GM12874 (cell line): ENCODE measurements around the gene OR4E2.

Source experiments
- CTCF ChIP-seq: IDR thresholded peaks from 2 replicates; pipeline ENCODE4 v1.5.1; 2011; ENCODE audit warnings: low read depth, mild to moderate bottlenecking, control low read depth, low read length, moderate library complexity; ENCODE audit not compliant: insufficient read depth

Gene OR4E2

DNA sequence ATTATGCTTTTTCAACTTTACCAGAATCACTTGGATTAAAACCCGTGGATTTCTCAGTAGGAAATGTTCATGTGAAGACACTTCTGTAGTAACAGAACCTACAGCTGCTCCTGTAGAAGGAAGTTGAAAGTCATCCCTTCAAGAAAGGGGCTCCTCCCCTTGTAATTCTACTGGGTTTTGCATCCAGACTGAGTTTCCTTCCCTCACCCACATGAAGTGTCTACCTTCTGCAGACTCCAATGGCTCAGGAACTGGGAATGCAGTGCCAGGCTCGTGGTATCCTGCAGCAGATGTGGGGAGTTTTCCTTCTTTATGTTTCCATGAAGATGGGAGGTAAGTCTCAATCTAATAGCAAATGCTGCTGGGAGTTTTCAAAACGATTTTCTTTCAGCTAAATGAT, 11.0 kb upstream of the OR4E2 start:
- TF ChIP-seq CTCF, result no peak

DNA sequence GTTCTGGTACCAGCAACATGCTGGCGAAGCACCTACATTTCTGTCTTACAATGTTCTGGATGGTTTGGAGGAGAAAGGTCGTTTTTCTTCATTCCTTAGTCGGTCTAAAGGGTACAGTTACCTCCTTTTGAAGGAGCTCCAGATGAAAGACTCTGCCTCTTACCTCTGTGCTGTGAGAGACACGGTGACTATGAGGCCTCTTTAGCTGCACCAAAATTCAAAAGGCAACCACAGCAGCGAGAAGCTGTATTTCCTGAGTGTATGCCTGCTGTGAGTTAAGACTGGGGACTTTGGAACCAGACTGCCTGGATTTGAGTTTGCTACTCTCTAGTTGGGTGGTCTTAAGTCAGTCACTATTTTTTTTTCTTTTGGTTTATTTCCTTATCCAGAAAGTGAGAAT, 10.2 kb upstream of the OR4E2 start:
- TF ChIP-seq CTCF, result no peak

GRCh38 chr14:21647380-21647779, 6.3 kb upstream of the OR4E2 start:
- no peak for TF ChIP-seq CTCF

DNA sequence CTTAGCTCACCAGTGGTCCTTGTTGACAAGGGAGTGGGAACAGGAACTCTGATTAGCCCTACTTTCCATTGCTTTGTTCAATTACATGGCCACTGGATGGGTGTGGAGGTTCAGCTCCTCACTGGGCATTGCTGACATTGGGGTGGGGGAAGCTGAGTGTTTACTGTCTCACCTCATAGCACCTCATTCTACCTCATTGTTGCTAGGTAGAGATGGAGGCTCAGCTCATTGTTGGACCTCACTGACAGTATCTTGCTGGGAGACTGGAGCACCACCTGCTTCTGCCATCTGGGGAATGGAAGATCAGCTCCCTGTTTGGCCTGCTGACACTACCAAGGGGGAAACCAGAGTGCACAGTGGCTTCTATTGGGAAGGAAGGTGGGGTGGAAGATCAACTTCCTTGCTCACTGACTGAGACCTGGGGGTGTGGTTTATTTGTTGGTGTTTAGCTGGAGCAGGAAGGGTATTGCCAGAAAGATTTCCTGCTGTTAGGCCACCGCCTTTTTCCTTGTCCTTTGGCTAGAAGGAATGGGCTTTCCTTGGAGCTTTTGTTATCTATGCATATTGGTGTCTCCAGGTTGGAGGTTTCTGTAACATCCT, 1.3 kb upstream of the OR4E2 start:
- TF ChIP-seq CTCF, result no peak

GRCh38 chr14:21654215-21654614, 580 bp downstream of the OR4E2 start:
- no peak for TF ChIP-seq CTCF

DNA sequence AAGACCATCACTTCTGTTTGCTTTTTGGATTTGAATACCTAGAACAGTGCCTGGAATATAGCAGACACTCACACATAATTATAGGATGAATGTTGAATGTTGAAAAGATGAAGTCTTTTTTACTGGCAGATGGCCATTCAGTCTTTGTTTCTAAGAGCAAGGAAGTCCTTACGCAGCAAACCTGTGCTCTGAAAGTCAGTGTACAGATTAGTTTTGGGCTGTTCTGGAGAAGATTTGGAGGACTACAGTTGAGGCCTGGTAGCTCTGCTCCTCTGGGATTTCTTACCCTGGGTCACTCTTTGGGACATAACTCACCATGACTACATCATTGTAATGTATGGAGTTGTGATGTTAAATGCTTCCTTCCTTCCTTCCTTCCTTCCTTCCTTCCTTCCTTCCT, 3.3 kb downstream of the OR4E2 start:
- TF ChIP-seq CTCF, result no peak

GRCh38 chr14:21668377-21668776, 14.7 kb downstream of the OR4E2 start:
- TF ChIP-seq CTCF, result no peak
